Measurements from ENCODE around the gene WNT4. TPM values are rescaled to one million over a fixed set of nuclear protein-coding genes. Genes with fewer than 3 reads are reported as not detected.

Gene WNT4
- total RNA-seq, 2 donors from 2014 or later, result not detected

DNA sequence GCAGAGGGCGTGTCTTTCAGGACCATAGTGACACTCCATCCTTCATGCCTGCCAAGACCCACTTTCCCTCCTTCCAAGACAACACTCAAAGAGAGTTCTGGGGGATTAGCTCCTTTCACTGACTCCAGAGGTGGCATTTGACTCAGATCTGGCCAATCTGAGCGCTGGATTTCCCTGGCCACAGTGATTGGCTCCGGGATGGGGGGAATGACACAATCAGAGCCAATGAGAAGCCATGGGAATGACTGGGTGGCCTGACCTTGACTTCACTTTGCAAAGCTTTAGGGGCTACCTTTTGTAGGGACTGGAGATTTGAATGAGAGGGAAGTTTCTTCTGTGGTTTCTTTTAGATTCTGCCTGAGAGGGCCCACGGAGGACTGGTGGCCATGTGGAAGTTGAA is 26.9 kb upstream of the WNT4 start:
- DNase-seq (ENCODE audit: low spot score in 2 of 2), result no peak
- no peaks in the 10 kb centered on the region for H3K9me3 Mint-ChIP-seq
- H3K36me3 Mint-ChIP-seq, result no peaks in the 10 kb centered on the region
- H3K27ac Mint-ChIP-seq, result no peak overlapping the region
- no peak for ATAC-seq

GRCh38 chr1:22168412-22168973 is 25.6 kb upstream of the WNT4 start:
- ATAC-seq (no peak), DNase-seq (ENCODE audit: low spot score in 2 of 2) (no peak)
- Mint-ChIP-seq H3K36me3 (no peaks in the 10 kb centered on the region), H3K27ac (no peak overlapping the region), H3K9me3 (no peaks in the 10 kb centered on the region)

DNA sequence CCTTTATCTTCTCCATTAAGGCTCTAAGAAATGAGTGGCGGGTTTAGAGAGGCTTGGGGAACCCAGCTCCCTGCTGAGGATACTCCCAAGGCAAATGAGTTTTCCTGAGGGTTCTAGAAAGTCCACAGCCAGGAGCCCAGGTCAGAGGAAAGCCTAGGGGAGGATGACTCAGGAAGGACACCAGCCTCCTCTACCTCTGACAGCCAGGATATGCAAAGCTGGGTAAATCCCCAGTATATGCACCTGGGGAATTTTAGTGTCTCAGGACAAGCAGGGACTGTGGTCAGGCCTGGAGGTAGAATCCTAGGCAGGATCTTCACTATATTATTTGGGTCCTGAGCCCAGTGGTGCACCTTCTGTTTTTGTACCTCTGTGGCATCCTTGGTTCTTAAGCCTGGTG is 23.5 kb upstream of the WNT4 start:
- Mint-ChIP-seq H3K9me3 (no peaks in the 10 kb centered on the region), H3K36me3 (no peaks in the 10 kb centered on the region), H3K27ac (no peak overlapping the region)
- ATAC-seq (peak in 1 of 2 donors; percentile 74), DNase-seq (ENCODE audit: low spot score in 2 of 2) (no peak)

- peak overlapping the region in 1 of 2 donors; percentile 20 for H3K27ac Mint-ChIP-seq
- H3K9me3 Mint-ChIP-seq, result no peaks in the 10 kb centered on the region
- no peaks in the 10 kb centered on the region for H3K36me3 Mint-ChIP-seq
- DNase-seq (ENCODE audit: low spot score in 2 of 2) (no peak), ATAC-seq (no peak)
Observed at GRCh38 chr1:22164841-22165808, 22.2 kb upstream of the WNT4 start.

DNA sequence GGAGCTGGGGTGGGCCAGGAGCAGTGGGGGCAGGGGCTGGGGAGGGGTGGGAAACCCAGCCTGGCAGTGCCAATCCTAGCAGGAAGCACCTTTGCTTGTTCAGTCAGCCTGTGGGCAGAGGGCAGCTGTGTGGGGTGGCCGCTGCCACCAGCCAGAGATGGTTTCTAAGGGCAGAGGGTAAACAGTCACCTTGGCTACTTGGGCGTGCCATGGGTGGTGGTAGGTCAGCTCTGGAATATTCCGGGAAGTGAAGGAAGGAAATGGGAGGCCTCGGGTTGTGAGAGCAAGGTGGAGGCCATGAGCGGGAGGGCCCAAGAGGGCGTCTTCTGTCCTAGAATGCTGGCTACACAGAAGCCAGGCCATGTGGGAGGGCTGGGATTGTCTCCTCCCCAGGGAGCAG is 20.7 kb upstream of the WNT4 start:
- H3K36me3 Mint-ChIP-seq, result no peaks in the 10 kb centered on the region
- ATAC-seq, result no peak
- peak overlapping the region in 1 of 2 donors; percentile 13 for H3K27ac Mint-ChIP-seq

GRCh38 chr1:22163137-22163536 is 20.2 kb upstream of the WNT4 start:
- Mint-ChIP-seq H3K36me3 (no peaks in the 10 kb centered on the region), H3K27ac (no peak overlapping the region), H3K9me3 (no peaks in the 10 kb centered on the region)
- no peak for ATAC-seq
- no peak for DNase-seq (ENCODE audit: low spot score in 2 of 2)

More for the DNA sequence above, 20.7 kb upstream of the WNT4 start:
- no peaks in the 10 kb centered on the region for H3K9me3 Mint-ChIP-seq
- no peak for DNase-seq (ENCODE audit: low spot score in 2 of 2)

- Mint-ChIP-seq H3K36me3 (no peaks in the 10 kb centered on the region), H3K9me3 (no peaks in the 10 kb centered on the region), H3K27ac (no peak overlapping the region)
- no peak for DNase-seq (ENCODE audit: low spot score in 2 of 2)
- ATAC-seq, result no peak
Observed at GRCh38 chr1:22159891-22160290, 17.0 kb upstream of the WNT4 start.

DNA sequence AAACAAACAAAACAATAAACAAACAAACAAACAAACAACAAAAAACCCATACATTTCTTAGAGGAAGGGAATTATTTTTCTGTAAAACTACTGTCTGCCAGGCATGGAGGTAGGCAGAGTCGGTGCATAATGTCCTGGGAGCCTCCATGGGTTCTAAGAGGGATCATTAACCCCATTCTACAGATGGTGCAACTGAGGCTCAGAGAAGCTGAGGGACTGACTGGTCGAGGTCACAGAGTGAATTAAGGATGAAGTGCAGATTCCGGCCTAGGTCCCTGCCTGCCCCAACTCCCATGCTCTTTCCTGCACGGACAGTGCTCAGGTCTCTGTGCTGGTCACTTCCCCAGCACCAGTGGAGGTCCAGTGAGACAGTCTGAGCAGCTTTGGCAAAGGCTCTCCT is 15.8 kb upstream of the WNT4 start:
- Mint-ChIP-seq H3K27ac (no peak overlapping the region), H3K36me3 (no peaks in the 10 kb centered on the region), H3K9me3 (no peaks in the 10 kb centered on the region)
- ATAC-seq (no peak), DNase-seq (ENCODE audit: low spot score in 2 of 2) (no peak)

DNA sequence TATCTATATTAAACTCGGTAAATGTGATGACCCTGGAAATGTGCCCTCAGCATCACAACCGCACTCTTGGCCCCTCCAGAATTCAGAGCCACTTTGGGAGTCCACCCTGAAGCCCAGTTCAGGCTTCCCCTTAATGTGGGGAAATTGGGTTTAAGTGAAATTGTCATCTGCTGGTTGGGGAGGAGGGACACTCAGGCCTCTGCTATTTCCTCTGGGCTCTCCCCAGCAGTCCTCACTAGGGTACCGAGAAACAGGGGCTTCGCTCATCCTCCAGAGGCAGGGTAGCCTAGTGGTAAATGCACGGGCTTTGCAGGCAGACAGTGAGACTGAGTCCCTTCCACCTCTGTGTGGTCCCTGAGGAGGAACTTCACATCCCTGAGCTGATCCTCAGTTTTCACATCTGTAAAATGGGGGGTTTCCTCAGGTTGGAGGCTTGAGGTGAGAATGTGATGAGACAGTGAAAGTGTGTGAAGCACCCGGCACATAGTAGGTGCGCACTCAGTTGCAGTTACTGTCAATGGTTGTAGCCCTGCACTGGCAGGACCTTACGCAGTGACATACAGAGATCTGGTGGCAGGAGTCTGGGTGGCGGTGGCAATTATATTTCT is 14.6 kb upstream of the WNT4 start:
- Mint-ChIP-seq H3K27ac (no peak overlapping the region), H3K9me3 (no peaks in the 10 kb centered on the region), H3K36me3 (no peaks in the 10 kb centered on the region)
- ATAC-seq, result no peak
- DNase-seq (ENCODE audit: low spot score in 2 of 2), result no peak

- no peak for DNase-seq (ENCODE audit: low spot score in 2 of 2)
- Mint-ChIP-seq H3K27ac (no peak overlapping the region), H3K9me3 (no peaks in the 10 kb centered on the region), H3K36me3 (no peaks in the 10 kb centered on the region)
- ATAC-seq, result no peak
Observed at GRCh38 chr1:22155517-22155916, 12.6 kb upstream of the WNT4 start.

DNA sequence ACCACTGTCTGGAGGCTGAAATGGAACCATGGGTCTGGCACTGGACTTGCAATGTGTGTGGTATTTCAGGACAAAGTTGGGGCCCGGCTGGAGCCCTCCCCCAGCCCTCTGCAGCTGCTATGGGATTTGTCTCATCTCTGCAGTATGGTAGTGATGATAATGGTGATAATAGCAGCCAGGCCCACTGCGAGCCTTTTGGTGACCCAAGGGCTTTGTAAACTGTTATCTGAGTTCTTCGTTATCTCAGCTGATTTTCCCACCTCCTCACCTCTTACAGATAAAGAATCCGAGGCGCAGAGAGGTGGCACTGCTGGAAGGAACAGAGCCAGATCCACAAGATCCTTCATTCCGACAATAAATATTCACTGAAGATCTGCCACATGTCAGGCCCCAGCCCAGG is 11.7 kb upstream of the WNT4 start:
- Mint-ChIP-seq H3K27ac (no peak overlapping the region), H3K36me3 (no peaks in the 10 kb centered on the region), H3K9me3 (no peaks in the 10 kb centered on the region)
- no peak for DNase-seq (ENCODE audit: low spot score in 2 of 2)
- no peak for ATAC-seq

DNA sequence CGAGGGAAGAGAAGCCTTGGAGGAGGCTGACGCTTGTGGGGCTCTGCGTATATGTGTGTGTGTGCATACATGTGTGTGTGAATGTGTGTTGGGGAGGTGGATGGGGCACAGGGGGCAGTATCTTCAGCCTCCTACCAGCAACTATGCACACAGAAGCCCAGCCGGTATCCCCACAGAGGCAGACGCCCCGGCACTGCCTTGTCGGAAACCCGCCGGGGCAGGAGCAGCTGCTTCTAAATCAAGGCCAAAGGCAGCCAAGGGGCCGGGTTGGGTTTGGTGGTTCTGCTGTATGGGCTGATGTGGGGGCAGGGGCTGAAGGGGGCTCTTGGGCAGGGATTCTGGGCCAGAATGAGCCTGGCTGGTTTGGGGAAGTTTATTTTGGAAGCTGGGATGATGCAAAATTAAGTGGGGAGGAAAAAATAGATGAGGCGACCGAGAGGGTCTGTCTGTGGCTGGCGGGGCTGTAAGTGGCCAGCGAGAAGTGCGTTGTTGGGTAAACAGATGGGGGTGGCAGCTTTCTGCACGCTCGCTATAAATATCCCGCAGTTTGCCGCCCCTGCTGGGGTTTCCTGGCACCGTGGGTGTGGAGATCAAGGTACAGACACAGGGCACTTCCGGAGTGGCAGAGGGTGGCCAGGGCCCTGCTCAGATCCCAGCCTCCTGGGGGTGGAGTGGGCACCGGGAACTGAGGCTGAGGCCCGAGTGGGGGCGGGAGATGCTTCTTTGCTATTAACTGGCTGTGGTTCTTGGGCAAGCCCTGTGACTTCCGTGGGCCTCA is 11.0 kb upstream of the WNT4 start:
- no peak overlapping the region for H3K27ac Mint-ChIP-seq
- ATAC-seq (no peak), DNase-seq (ENCODE audit: low spot score in 2 of 2) (no peak)
- H3K9me3 Mint-ChIP-seq, result no peaks in the 10 kb centered on the region
- no peaks in the 10 kb centered on the region for H3K36me3 Mint-ChIP-seq

GRCh38 chr1:22150923-22151322 is 8.0 kb upstream of the WNT4 start:
- Mint-ChIP-seq H3K9me3 (no peaks in the 10 kb centered on the region), H3K27ac (no peak overlapping the region), H3K36me3 (no peaks in the 10 kb centered on the region)
- DNase-seq (ENCODE audit: low spot score in 2 of 2) (no peak), ATAC-seq (no peak)

GRCh38 chr1:22142315-22143064 is 407 bp downstream of the WNT4 start:
- DNase-seq (ENCODE audit: low spot score in 2 of 2) (no peak), ATAC-seq (peak; percentile 44 to 46)
- no peaks in the 10 kb centered on the region for H3K36me3 Mint-ChIP-seq
- H3K9me3 Mint-ChIP-seq, result no peaks in the 10 kb centered on the region
- H3K27ac Mint-ChIP-seq, result no peak overlapping the region

GRCh38 chr1:22141554-22142314 is 1.2 kb downstream of the WNT4 start:
- Mint-ChIP-seq H3K36me3 (no peaks in the 10 kb centered on the region), H3K9me3 (no peaks in the 10 kb centered on the region), H3K27ac (no peak overlapping the region)
- ATAC-seq (no peak), DNase-seq (ENCODE audit: low spot score in 2 of 2) (no peak)

DNA sequence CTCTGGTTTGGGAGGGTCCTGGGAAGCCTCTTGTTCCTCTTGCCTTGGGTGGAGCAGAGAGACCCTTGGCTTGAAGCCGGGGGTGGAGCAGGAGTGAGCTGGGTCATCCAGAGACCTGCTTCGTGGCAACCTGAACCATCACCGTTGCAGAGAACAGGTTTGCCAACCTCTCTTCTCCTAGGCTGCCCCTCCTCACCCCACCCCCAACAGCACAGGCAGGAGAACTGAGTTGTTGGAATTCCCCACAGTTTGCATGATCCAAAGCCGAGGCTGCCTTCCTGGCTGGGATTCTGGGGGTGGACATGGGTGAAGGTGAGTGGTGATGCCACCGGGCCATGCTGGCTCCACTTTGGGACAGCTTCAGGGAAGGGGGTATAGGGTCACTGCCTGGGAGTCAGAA is 2.2 kb downstream of the WNT4 start:
- no peaks in the 10 kb centered on the region for H3K9me3 Mint-ChIP-seq
- ATAC-seq (no peak), DNase-seq (ENCODE audit: low spot score in 2 of 2) (no peak)
- H3K27ac Mint-ChIP-seq, result no peak overlapping the region
- no peaks in the 10 kb centered on the region for H3K36me3 Mint-ChIP-seq
